GDM1 (cell line): ENCODE results near the gene SLC66A1.

ENCODE experiments used
- DNase-seq: peaks from one replicate; lab custom pipeline; 2025; lab: John Stamatoyannopoulos, UW

Gene SLC66A1

DNA sequence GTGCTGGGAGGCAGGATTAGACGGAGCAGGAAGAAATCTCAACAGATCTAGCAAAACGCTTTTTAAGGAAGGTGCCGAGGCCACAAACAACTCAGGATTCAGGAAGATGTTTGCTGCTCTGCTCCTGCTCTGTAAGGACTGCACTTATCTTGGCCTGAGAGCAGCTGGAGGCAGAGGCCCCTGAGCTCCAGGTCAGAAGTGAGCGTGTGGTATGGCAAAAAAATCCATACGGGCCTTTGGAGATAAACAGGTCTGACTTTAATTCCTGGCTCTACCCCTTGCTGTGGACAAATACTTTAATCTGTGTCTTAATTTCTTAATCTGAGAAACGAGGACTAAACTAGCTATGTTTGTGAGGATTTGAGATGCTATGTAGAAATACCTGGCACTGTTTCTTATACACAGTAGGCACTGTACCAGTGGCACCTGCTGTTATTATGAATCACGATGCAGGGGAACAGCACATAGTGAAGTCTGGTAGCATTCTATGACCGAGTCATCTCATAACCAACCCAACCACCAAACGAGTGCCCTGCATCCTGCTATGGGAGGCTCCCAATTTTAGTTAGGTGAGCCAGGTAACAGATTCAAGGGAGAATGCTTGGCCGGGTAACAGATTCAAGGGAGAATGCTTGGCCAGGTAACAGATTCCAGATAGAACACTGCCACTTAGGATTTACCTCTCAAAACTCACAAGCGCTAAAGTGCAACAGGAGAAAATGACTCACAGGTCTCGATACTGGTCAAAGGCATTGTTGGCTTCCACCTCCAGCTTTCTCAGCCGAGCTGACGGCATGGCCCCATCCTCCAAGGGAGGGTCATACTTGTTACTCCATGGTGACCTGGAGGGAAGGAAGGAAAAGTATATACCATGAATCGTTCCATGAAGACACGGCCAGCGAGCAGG, 65.9 kb downstream of the SLC66A1 start:
- no peak for DNase-seq
